Ovary (tissue), 9 donors: ENCODE measurements around the gene FAM13C. TPM values are rescaled to one million over a fixed set of nuclear protein-coding genes. Genes with fewer than 3 reads are reported as not detected.

Experiments used
- DNase-seq, 5 donors: peaks; one replicate each; pipeline ENCODE4 v3.0.0-alpha.2; 2019 to 2020
- H3K27ac ChIP-seq, 2 donors: fragments of 200-600 bp; one replicate each; pipeline versions ENCODE4 v1.5.1 to v1.8.0; 2019 to 2022
- H3K27me3 ChIP-seq: fragments of 200-600 bp; one replicate; pipeline ENCODE4 v1.8.0; 2022
- H3K36me3 ChIP-seq: fragments of 200-600 bp; sonication (generic); one replicate; pipeline ENCODE4 v1.5.1; 2019
- H3K4me1 ChIP-seq: one replicate; pipeline ENCODE4 v1.8.1; 2013; ENCODE audit warnings: mild to moderate bottlenecking, moderate library complexity; ENCODE audit not compliant: insufficient read depth
- H3K4me3 ChIP-seq: fragments of 200-600 bp; sonication (generic); one replicate; pipeline ENCODE4 v1.5.1; 2017
- H3K9me3 ChIP-seq, 2 donors: fragments of 200-600 bp in 1 of 2; sonication (generic) in 1 of 2; one replicate each; pipeline versions ENCODE4 v1.5.1 to v1.8.1; 2013 to 2019; ENCODE audit warnings: mild to moderate bottlenecking in 1 of 2, moderate library complexity in 1 of 2
- EP300 ChIP-seq: sonication (generic); formaldehyde crosslinking; IDR thresholded peaks from one replicate; pipeline ENCODE4 v1.6.1; 2017; ENCODE audit warnings: antibody characterized with exemption
- POLR2A ChIP-seq: fragments of 450-650 bp; IDR thresholded peaks from one replicate; pipeline ENCODE4 v1.6.1; 2017; ENCODE audit warnings: antibody characterized with exemption, mild to moderate bottlenecking, moderate library complexity
- WGBS, 3 donors: extraction: QIAGEN DNeasy Blood & Tissue Kit in 1 of 3; methylation state at CpG; one replicate each; pipeline versions ENCODE4 v1.1.5 to v1.1.7; 2013 to 2017; 5-methylcytosine and 5-hydroxymethylcytosine counted together
- intact Hi-C, 4 donors: fragments of 100-400 bp; cut with DNase I; formaldehyde crosslinking; loops; one replicate each; pipeline versions ENCODE4 v1.11.0 to v1.15.1; 2022 to 2023
- polyA plus RNA-seq, 2 donors: library from polyadenylated mRNA; stranded (reverse); fragments of 200-250 nt in 1 of 2; fragments of 350-450 nt in 1 of 2; fragmentation: Illumina TruSeq in 1 of 2; extraction: RNeasy Lipid Tissue Mini Kit (QIAGEN cat#74804) in 1 of 2; gene quantifications; one replicate each; pipeline ENCODE4 v1.2.3, GENCODE V29; 2013 to 2014
- total RNA-seq, 7 donors: library from RNA; depleted of rRNA in 2 of 7; stranded (reverse); fragments of >200 nt in 2 of 7; fragmentation: NEBNext Ultra II Directional in 3 of 7; extraction: Animal tissue kit (Norgen Biotek cat#: 25700) in 3 of 7; gene quantifications; one replicate each; pipeline versions ENCODE4 v1.1.0 to v1.2.4, GENCODE V29; 2016 to 2023
- TF ChIP-seq, protein P1 (sequence below), 3 donors: fragments of 450-650 bp in 2 of 3; fragments of 200-600 bp in 1 of 3; IDR thresholded peaks; one replicate each; pipeline versions ENCODE4 v1.5.1 to v1.8.0; 2016 to 2022; ENCODE audit warnings: antibody characterized with exemption in 3 of 3, mild to moderate bottlenecking in 1 of 3
- donor health status: DM: no; HTN: no; CAD: no; lungs with moderate emphysema.
- donor health status: DM: no; HTN: no; CAD: no.
- donor health status: Bipolar disorder and iron deficiency.
- donor health status: DM: yes; HTN: yes; CAD: no.
- donor health status: DM: no; HTN: no; CAD: no.
- donor health status: DM: yes; HTN: yes; CAD: no.

FAM13C gene
- total and polyA plus RNA-seq, 9 donors, result 11.9 to 35.2 (median 20.2) TPM

DNA sequence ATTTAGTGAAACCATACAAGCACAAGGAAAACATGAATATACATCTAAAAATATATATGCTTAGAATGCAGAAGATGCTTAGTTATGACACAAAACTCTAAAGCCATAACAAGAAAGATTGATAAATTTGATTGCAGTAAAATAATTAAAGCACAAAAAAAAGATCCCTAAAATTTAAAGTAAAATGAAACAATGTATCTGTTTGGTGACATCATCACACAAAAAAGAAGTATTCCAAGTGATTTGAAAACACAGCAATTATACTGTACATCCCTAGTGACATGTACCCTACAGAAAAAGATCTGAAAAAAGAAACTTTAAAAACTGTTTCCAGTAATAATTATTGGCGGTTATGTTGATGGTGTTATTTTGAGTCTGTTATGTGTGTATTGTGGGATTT, 148.2 kb downstream of the FAM13C start:
- Histone ChIP-seq H3K4me3 (no peak overlapping the region), H3K27me3 (no peaks in the 10 kb centered on the region), H3K4me1 (no peaks in the 10 kb centered on the region), H3K27ac (no peak overlapping the region), H3K36me3 (no peaks in the 10 kb centered on the region), H3K9me3 (no peaks in the 10 kb centered on the region)
- no peak for TF ChIP-seq POLR2A
- TF ChIP-seq, protein P1, sequence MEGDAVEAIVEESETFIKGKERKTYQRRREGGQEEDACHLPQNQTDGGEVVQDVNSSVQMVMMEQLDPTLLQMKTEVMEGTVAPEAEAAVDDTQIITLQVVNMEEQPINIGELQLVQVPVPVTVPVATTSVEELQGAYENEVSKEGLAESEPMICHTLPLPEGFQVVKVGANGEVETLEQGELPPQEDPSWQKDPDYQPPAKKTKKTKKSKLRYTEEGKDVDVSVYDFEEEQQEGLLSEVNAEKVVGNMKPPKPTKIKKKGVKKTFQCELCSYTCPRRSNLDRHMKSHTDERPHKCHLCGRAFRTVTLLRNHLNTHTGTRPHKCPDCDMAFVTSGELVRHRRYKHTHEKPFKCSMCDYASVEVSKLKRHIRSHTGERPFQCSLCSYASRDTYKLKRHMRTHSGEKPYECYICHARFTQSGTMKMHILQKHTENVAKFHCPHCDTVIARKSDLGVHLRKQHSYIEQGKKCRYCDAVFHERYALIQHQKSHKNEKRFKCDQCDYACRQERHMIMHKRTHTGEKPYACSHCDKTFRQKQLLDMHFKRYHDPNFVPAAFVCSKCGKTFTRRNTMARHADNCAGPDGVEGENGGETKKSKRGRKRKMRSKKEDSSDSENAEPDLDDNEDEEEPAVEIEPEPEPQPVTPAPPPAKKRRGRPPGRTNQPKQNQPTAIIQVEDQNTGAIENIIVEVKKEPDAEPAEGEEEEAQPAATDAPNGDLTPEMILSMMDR (IDR thresholded peaks at IDR 0.05), result no peak
- no peak for TF ChIP-seq EP300
- DNase-seq, result no peak
- intact Hi-C loops, result no loop called here
- WGBS, 3 donors, result 96 to 98% (median 98%) methylated on average over 1 of the region's 1 CpG

DNA sequence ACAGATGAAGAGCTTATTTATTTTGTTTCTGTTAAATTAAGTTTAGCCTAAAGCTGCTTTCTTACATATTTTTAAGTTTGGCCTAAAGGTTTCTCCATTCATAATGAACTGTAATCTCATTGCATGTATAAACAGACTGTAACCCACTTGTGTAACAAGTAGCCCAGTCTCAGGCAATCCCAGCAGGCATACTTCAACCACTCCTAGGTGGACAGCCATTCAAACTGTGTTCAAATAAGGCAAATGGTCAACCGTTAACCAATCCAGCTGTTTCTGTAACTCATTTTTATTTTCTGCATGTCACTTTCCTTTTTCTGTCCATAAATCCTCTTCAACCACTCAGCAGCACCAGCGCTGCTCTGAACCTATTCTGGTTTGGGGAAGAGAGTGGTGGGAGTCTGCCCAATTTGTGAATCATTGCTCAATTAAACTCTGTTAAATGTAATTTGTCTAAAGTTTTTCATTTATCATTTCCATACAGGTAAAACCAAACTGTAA, 150.0 kb downstream of the FAM13C start:
- H3K4me3 ChIP-seq, result no peak overlapping the region
- no peaks in the 10 kb centered on the region for H3K27me3 ChIP-seq
- TF ChIP-seq POLR2A, result no peak
- TF ChIP-seq EP300, result no peak
- TF ChIP-seq, protein P1 (IDR thresholded peaks at IDR 0.05), result no peak
- H3K36me3 ChIP-seq, result no peaks in the 10 kb centered on the region
- intact Hi-C loops, result no loop called here
- no peaks in the 10 kb centered on the region for H3K9me3 ChIP-seq
- WGBS, 3 donors, result 73 to 84% (median 83%) methylated on average over 2 of the region's 2 CpGs
- no peak for DNase-seq
- no peak overlapping the region for H3K27ac ChIP-seq
- H3K4me1 ChIP-seq, result no peaks in the 10 kb centered on the region

DNA sequence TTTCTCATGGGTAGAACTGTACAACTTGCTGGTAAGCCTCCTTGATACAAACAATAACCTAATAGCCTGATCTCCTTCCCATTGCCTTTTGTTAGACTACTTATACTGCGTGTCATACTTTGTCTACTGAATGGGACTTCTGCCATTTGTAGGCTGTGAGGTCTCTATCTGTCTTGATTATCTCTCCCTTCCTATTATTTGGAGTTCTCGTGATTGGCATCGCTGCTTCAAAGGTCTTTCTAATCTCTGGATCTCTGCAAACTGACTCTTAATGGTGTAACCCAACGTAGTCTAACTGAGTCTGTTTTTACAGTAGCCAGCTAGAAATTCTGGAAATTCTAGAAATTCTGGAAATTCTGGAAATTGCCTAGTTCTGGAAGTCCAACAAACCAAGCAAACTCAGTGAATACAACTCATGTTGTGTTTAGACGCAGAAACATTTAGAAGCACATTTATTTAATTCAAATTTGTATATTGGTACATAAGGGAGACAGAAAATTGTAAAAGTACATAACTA, 156.1 kb downstream of the FAM13C start:
- DNase-seq, result no peak
- Histone ChIP-seq H3K9me3 (no peaks in the 10 kb centered on the region), H3K4me3 (no peak overlapping the region), H3K27me3 (no peaks in the 10 kb centered on the region), H3K36me3 (no peaks in the 10 kb centered on the region), H3K4me1 (no peaks in the 10 kb centered on the region), H3K27ac (no peak overlapping the region)
- WGBS, 3 donors, result 96 to 97% (median 96%) methylated on average over 5 of the region's 5 CpGs
- TF ChIP-seq POLR2A (no peak), EP300 (no peak)
- TF ChIP-seq, protein P1 (IDR thresholded peaks at IDR 0.05), result no peak
- intact Hi-C loops, result no loop called here

Other genes starting within 250 kb of the FAM13C start
- gene PHYHIPL, start 185.9 kb downstream of the FAM13C start, total RNA-seq, result 1 to 10 TPM in 1 of 7 donors, under 1 TPM in 4, not detected in 2; 0.11 to 3.7 (median 0.56) TPM
- under 1 TPM; 0.36 to 0.55 TPM for gene PHYHIPL, start 185.9 kb downstream of the FAM13C start, polyA plus RNA-seq